ENCODE data around the gene TBX5.

- TF ChIP-seq CTCF (conservative IDR thresholded peaks at IDR 0.05 in 1 of 2, IDR thresholded peaks at IDR 0.05 in 1 of 2; ENCODE audit: low read depth in 1 of 2, low read length in 2 of 2) = no peak
- TF ChIP-seq EZH2 (IDR thresholded peaks at IDR 0.05; ENCODE audit: low read length, missing control alignments) = no peak
These were observed 63.3 kb downstream of the TBX5 start for GRCh38 chr12:114342656-114343055.
